Measurements from ENCODE around the gene CLDN14.

Gene CLDN14

GRCh38 chr21:36454093-36454531 is 25.8 kb downstream of the CLDN14 start:
- no peak overlapping the region for H3K4me3 Mint-ChIP-seq
- peaks cover 4 to 11% of the 10 kb centered on the region in 2 donors for H3K27me3 Mint-ChIP-seq
- H3K9me3 Mint-ChIP-seq, result no peaks in the 10 kb centered on the region
- no peaks in the 10 kb centered on the region for H3K36me3 Mint-ChIP-seq
- H3K27ac Mint-ChIP-seq, result no peak overlapping the region
- DNase-seq (no peak), ATAC-seq (replicated peaks) (no peak)
- no peaks in the 10 kb centered on the region for H3K4me1 Mint-ChIP-seq

GRCh38 chr21:36452281-36452825 is 27.6 kb downstream of the CLDN14 start:
- Mint-ChIP-seq H3K27me3 (peaks cover 4 to 11% of the 10 kb centered on the region in 2 donors), H3K36me3 (no peaks in the 10 kb centered on the region), H3K9me3 (no peaks in the 10 kb centered on the region), H3K27ac (no peak overlapping the region), H3K4me1 (no peaks in the 10 kb centered on the region), H3K4me3 (no peak overlapping the region)
- ATAC-seq (replicated peaks) (no peak), DNase-seq (no peak)

GRCh38 chr21:36451506-36451905 is 28.4 kb downstream of the CLDN14 start:
- ATAC-seq (replicated peaks), result no peak
- H3K4me1 Mint-ChIP-seq, result no peaks in the 10 kb centered on the region
- H3K27me3 Mint-ChIP-seq, result peaks cover 8 to 11% of the 10 kb centered on the region in 2 donors
- no peaks in the 10 kb centered on the region for H3K9me3 Mint-ChIP-seq
- no peak overlapping the region for H3K4me3 Mint-ChIP-seq
- no peak for DNase-seq
- no peaks in the 10 kb centered on the region for H3K36me3 Mint-ChIP-seq
- no peak overlapping the region for H3K27ac Mint-ChIP-seq

GRCh38 chr21:36450511-36450910 is 29.4 kb downstream of the CLDN14 start:
- Mint-ChIP-seq H3K27me3 (peaks cover 8% of the 10 kb centered on the region in 2 donors), H3K4me3 (no peak overlapping the region), H3K9me3 (no peaks in the 10 kb centered on the region), H3K27ac (no peak overlapping the region), H3K4me1 (no peaks in the 10 kb centered on the region), H3K36me3 (no peaks in the 10 kb centered on the region)
- DNase-seq (no peak), ATAC-seq (replicated peaks) (no peak)

- DNase-seq (no peak), ATAC-seq (replicated peaks) (no peak)
- Mint-ChIP-seq H3K4me1 (no peaks in the 10 kb centered on the region), H3K27me3 (peaks cover 0 to 4% of the 10 kb centered on the region in 2 donors), H3K36me3 (no peaks in the 10 kb centered on the region), H3K9me3 (no peaks in the 10 kb centered on the region), H3K4me3 (no peak overlapping the region), H3K27ac (no peak overlapping the region)
These were observed 33.6 kb downstream of the CLDN14 start for GRCh38 chr21:36446301-36446700.

- H3K4me1 Mint-ChIP-seq, result peaks cover 0 to 5% of the 10 kb centered on the region in 2 donors
- ATAC-seq (replicated peaks) (no peak), DNase-seq (no peak)
- no peak overlapping the region for H3K4me3 Mint-ChIP-seq
- no peaks in the 10 kb centered on the region for H3K36me3 Mint-ChIP-seq
- no peak overlapping the region for H3K27ac Mint-ChIP-seq
- no peaks in the 10 kb centered on the region for H3K27me3 Mint-ChIP-seq
- no peaks in the 10 kb centered on the region for H3K9me3 Mint-ChIP-seq
These were observed 38.2 kb downstream of the CLDN14 start for GRCh38 chr21:36441715-36442114.

- Mint-ChIP-seq H3K36me3 (no peaks in the 10 kb centered on the region), H3K4me3 (no peak overlapping the region), H3K4me1 (peaks cover 0 to 5% of the 10 kb centered on the region in 2 donors), H3K27me3 (peaks cover 3 to 7% of the 10 kb centered on the region in 2 donors), H3K27ac (no peak overlapping the region), H3K9me3 (no peaks in the 10 kb centered on the region)
- ATAC-seq (replicated peaks), result peak in 1 of 2 donors; percentile 33
- DNase-seq, result no peak
These were observed 42.2 kb downstream of the CLDN14 start for GRCh38 chr21:36437745-36438128.

- no peak overlapping the region for H3K27ac Mint-ChIP-seq
- DNase-seq (no peak), ATAC-seq (replicated peaks) (no peak)
- peaks cover 9 to 13% of the 10 kb centered on the region in 2 donors for H3K27me3 Mint-ChIP-seq
- H3K36me3 Mint-ChIP-seq, result no peaks in the 10 kb centered on the region
- H3K9me3 Mint-ChIP-seq, result no peaks in the 10 kb centered on the region
- H3K4me1 Mint-ChIP-seq, result peaks cover 3 to 5% of the 10 kb centered on the region in 2 donors
- no peak overlapping the region for H3K4me3 Mint-ChIP-seq
These were observed 42.8 kb downstream of the CLDN14 start for GRCh38 chr21:36436829-36437744.

GRCh38 chr21:36434144-36434543 is 45.8 kb downstream of the CLDN14 start:
- Mint-ChIP-seq H3K36me3 (peaks cover 0 to 2% of the 10 kb centered on the region in 2 donors), H3K4me1 (peaks cover 14 to 20% of the 10 kb centered on the region in 2 donors), H3K27ac (no peak overlapping the region), H3K27me3 (peaks cover 26 to 30% of the 10 kb centered on the region in 2 donors), H3K4me3 (no peak overlapping the region), H3K9me3 (no peaks in the 10 kb centered on the region)
- ATAC-seq (replicated peaks) (no peak), DNase-seq (no peak)

GRCh38 chr21:36433059-36433709 is 46.7 kb downstream of the CLDN14 start:
- Mint-ChIP-seq H3K27me3 (peaks cover 33 to 37% of the 10 kb centered on the region in 2 donors), H3K4me3 (no peak overlapping the region), H3K27ac (no peak overlapping the region), H3K36me3 (peaks cover 0 to 2% of the 10 kb centered on the region in 2 donors), H3K9me3 (no peaks in the 10 kb centered on the region), H3K4me1 (peaks cover 18 to 27% of the 10 kb centered on the region in 2 donors)
- DNase-seq (no peak), ATAC-seq (replicated peaks) (no peak)

GRCh38 chr21:36431252-36431651 is 48.7 kb downstream of the CLDN14 start:
- Mint-ChIP-seq H3K27me3 (peaks cover 33 to 37% of the 10 kb centered on the region in 2 donors), H3K27ac (no peak overlapping the region), H3K9me3 (peaks cover 0 to 1% of the 10 kb centered on the region in 2 donors), H3K4me1 (peaks cover 18 to 21% of the 10 kb centered on the region in 2 donors), H3K36me3 (peaks cover 2 to 3% of the 10 kb centered on the region in 2 donors), H3K4me3 (no peak overlapping the region)
- DNase-seq (no peak), ATAC-seq (replicated peaks) (no peak)

GRCh38 chr21:36430841-36431240 is 49.1 kb downstream of the CLDN14 start:
- peaks cover 2 to 3% of the 10 kb centered on the region in 2 donors for H3K36me3 Mint-ChIP-seq
- peak overlapping the region in 1 of 2 donors; percentile 83 for H3K4me3 Mint-ChIP-seq
- peaks cover 18 to 21% of the 10 kb centered on the region in 2 donors for H3K4me1 Mint-ChIP-seq

GRCh38 chr21:36429947-36430546 is 49.9 kb downstream of the CLDN14 start:
- peak; percentile 79 for DNase-seq
- Mint-ChIP-seq H3K9me3 (peaks cover 0 to 1% of the 10 kb centered on the region in 2 donors), H3K27me3 (peaks cover 33 to 37% of the 10 kb centered on the region in 2 donors), H3K4me1 (peaks cover 18 to 21% of the 10 kb centered on the region in 2 donors), H3K36me3 (peaks cover 2 to 3% of the 10 kb centered on the region in 2 donors), H3K27ac (peak overlapping the region; percentile 95), H3K4me3 (peak overlapping the region; percentile 83 to 84)
- ATAC-seq (replicated peaks), result peak; percentile 96

More at GRCh38 chr21:36430841-36431240, 49.1 kb downstream of the CLDN14 start:
- DNase-seq, result no peak
- ATAC-seq (replicated peaks), result no peak
- peaks cover 0 to 1% of the 10 kb centered on the region in 2 donors for H3K9me3 Mint-ChIP-seq
- H3K27ac Mint-ChIP-seq, result no peak overlapping the region
- H3K27me3 Mint-ChIP-seq, result peaks cover 33 to 37% of the 10 kb centered on the region in 2 donors

Measured in stimulated activated naive B cell treated with anti-CD40 and anti-IgM and Interleukin-4, amounts not matched to agents 10 μg/mL and 1 μg/mL and 100 μg/mL, for 72 hours (primary cell).